Neural progenitor cell (in vitro differentiated cells): Measurements from ENCODE around the gene BCR.

Experiments
- CTCF ChIP-seq: fragments of 200-600 bp; sonication (generic); IDR thresholded peaks from 2 replicates; pipeline ENCODE4 v1.5.1; 2017; ENCODE audit warnings: antibody characterized with exemption, mild to moderate bottlenecking
- EZH2phosphoT487 ChIP-seq: fragments of 200-600 bp; sonication (generic); IDR thresholded peaks from 2 replicates; pipeline ENCODE4 v1.6.1; 2017; ENCODE audit warnings: antibody characterized with exemption

GRCh38 chr22:23268139-23268712 is 87.9 kb downstream of the BCR start:
- TF ChIP-seq EZH2phosphoT487 (no peak), CTCF (no peak)
